HG03039 (cell line): ENCODE measurements around the gene ZSWIM3.
"Not testable (repeated sequence)": the region's sequence is repeated elsewhere in the genome, so short reads cannot be mapped to it uniquely, and the experiment has no call there.

Experiments
- ATAC-seq: cut with Tn5 transposase; IDR thresholded peaks from one replicate; pipeline ENCODE4 v1.9.1; 2021; ENCODE audit warnings: mild to moderate bottlenecking, moderate library complexity; ENCODE audit not compliant: unreplicated experiment

The ZSWIM3 gene

DNA sequence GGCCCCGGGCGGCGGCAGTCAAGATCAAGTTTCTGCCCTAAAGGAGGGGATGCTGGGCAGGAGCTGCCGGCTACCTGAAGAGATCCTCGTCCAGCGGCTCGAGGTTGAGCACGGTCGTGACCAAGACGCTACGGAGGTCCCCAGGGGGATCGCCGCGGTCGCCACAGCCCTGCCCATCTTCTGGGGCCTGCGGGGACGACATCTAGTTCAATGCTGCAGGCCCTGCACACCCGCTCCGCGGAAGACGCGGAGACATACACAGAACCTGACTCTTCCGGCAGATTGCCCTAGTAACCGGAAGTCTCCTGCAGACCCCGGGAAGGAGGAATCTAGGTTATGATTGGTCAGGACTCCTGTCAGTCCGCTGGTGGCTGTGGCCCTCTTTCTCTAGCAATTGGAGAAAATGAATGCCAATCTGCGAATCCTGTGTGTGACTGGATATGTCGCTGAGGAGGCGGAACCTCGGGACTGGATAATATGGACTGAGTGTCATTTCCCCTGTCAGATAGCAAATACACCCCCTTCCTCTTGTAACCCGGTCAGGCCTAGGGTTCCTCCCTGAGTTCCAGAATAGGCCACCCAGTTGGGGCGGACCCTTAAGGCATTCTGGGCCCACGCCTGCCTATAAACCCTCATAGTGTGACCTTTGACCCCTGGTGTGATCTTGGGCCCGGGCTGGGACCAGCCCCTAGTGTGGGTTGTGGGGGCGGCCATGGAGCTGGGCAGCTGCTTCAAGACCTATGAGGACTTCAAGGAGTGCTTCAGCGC lies at the start of gene ZSWIM3, which contains the start of gene ACOT8:
TSS of gene ZSWIM3 (plus strand) at position 501 of the 768 bp plus-strand sequence. CDS start at position 713, 212 bp downstream.
TSS of gene ACOT8 (minus strand) at position 279 of the 768 bp plus-strand sequence. CDS start at position 202, 77 bp downstream.
- peak; percentile 95 for ATAC-seq

DNA sequence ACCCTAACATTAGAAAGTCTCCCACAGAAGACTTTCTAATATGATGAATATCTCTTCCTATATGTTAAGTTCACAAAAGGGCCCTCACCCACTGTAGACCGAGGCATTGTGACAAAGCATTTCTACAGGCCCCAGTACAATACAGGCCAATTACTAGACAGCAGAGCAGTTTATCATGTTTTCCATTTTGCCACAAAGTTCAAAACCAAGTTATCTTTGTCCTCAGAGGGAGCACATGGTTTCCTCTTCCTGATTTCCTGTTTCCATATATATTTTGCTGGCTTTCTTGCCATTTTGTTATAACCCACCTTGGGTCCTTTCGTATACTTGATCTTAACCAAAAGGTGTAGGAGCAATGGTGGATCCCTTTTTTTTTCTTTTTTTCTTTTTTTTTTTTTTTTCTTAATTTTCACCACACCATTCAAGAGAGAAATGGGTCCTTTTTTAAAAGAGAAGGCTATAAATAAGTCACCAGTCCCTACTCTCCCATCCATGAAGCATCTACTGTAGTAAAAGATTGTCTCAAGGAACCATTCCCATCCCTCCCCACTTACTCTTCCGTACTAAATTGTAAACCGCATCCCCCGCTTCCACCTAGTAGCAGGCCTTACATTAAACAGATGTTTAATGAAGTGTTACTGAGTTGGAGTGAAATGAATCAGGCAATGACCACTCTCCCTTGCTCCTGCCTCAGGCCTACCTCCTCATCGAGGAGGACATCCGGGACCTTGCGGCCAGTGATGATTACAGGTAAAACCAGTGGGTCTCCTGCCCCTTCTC lies 47.0 kb upstream of the ZSWIM3 start:
- ATAC-seq: no peak

DNA sequence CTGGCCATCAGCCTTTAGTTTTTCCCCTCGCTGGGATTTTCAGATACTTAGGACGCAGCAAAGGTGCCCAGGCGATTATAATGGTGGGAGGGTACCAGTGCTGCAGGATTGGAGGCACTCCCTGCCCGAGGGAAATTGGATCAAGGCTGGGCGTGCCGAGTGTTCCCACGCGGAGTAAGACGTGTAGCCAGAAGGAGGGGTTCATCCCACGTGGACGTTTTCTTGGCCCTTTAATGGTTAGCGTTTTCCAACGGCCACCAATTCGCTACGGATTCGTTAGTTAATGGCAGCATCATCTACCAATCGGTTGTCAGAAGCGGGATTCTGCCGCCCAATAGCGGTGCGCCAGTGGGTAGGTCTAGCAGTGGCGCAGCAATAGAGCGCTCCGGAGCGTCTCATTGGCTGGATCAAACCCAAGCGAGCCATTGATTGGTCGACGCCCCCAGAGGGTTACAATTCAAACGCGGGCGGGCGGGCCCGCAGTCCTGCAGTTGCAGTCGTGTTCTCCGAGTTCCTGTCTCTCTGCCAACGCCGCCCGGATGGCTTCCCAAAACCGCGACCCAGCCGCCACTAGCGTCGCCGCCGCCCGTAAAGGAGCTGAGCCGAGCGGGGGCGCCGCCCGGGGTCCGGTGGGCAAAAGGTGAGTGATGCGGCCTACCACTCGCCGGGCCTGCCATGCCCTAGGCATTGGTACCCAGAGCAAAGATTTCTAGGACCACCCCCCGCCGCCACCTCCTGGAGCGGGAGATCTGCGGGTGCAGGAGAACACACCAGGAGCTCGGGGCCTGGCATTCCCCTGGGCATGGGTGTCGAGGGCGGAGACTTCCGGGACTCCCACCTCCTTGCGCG lies 45.0 kb upstream of the ZSWIM3 start, which contains the start of gene UBE2C:
TSS of gene UBE2C (plus strand) at position 488 of the 849 bp plus-strand sequence. CDS start at position 540, 52 bp downstream.
- ATAC-seq: peak; percentile 98

DNA sequence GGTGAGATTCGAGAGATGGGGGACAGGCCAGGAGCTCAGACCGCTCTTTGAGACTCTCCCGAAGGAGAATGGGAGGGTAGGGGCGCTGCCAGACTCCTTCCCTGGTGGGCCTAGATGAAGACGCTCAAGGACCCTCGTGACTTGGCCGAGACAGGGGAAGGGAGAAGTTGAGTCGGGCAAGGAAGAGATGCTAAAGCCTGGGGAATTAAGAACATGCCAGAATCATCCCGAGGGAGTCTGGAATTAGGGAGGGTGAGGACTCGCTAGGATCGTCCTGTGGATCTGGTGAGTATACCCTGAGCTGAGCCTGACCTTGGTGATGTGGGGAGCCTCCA lies 44.4 kb upstream of the ZSWIM3 start:
- no peak for ATAC-seq

DNA sequence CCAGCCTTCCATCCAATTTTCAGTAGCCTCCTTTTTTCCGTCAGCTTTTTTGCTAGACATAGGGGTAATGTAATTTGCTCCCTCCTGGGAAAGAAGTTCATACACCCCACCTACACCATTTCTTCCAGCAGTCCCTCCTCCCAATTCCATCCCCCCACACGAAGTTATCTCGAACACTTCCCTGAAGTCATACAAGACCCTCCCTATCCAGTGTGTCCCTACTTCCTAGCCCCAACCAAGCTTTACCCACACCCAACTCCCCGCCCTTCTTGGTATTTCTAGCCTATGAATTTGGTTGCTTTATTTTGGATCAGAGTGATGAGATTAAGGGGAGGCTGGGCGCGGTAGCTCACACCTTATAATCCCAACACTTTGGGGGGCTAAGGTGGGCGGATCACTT lies 43.9 kb upstream of the ZSWIM3 start:
- ATAC-seq: no peak

DNA sequence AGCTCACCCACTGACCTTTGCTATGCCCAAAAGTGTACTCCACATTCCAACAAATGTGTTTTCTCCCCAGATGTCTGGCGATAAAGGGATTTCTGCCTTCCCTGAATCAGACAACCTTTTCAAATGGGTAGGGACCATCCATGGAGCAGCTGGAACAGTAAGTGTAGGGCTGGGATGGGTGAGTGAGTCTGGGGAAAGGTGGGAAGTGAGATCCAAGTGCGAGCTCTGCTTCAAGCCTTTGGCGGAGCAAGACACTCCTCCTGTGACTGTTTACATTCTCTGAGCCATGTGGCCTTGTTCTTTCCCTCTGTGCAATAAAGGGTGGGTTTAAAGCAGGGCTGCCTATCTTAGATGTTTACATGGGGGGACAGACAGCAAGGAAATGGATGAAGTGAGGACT lies 43.1 kb upstream of the ZSWIM3 start:
- ATAC-seq: no peak

DNA sequence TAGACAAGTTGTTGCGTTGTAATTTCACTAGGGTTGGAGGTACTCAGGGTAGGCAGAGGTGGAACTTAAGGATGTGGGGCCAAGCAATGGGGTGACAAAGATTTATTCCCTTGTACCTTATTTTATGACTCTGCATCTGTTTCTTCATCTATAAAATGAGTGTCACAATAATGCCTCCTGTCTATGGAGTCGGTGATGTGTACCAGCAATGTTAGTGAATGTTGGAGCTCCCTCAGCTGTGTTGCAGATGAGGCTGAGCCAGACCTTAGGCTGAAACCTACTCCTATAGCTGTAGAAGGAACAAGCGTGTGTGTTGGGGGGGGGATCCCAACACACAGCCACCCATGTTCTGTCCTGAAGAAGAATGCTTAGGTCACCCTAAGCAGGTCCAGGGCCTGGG lies 40.5 kb upstream of the ZSWIM3 start:
- ATAC-seq: no peak

DNA sequence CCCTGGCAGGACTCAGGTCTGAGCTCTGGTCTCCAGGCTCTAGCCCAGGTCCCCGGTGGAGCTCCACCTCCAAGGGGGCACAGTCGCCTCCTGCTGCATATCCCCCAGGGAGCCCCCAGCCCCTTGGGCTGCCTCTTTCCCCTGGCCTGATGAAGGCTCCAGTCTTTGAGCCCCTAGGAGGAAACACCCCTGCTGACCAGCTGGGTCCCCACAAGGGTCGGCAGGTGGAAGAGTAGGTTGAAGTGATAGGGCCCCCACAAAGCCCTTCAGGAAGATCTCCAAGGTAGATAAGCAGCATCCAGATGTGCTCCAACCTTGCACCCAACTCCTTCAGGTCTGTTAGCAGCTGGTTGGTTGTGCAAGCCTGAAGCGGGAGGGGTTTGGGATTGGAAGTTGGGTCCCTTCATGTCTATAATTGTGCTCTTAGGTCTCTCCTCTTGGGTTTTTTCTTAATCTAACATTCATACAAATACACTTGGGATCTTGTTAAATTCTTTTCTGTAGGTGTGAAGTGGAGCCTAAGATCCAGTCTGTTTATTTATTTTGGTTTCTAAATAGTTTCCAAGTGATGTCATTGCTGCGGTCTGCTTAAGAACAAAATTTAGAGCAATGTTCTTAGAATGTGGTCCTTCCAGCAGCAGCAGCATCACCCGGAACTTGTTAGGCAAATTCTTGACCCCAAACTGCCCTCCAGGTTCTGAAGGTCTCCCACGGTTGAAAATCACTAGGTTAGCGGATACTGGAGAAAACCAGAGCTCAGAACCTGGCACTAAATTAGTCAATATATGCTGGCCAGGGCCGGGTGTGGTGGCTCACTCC lies 39.8 kb upstream of the ZSWIM3 start:
- no peak for ATAC-seq

DNA sequence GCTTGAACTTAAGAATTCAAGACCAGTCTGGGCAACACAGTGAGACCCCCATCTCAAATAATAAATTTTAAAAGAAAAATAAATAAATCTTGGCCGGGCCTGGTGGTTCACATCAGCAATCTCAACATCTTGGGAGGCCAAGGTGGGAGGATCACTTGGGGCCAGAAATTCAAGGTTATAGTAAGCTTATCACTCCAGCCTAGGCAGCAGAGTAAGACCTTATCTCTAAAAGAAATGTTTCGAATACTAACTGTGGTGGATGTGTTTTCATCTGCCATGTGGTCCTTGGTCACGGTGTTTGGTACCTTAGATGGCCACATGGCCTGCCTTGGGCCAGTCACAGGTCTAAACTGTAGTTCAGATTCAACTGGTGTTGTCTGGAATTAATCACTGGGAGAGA lies 39.2 kb upstream of the ZSWIM3 start:
- no peak for ATAC-seq

DNA sequence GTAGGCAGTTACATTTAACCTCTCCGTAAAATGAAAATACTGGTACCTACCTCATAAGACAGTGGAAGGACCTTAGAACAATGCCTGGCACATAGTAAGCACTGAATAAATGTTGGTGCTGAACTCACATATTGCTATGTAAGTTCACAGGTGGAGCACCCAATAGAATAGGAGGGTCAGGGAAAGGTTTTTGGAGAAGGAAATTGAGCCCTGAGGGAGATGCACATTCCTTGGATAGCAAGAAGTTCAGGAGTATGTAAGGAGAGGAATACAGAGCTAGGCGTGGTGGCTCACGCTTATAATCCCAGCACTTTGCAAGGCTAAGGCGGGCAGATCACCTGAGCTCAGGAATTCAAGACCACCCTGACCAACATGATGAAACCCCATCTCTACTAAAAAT lies 37.9 kb upstream of the ZSWIM3 start:
- ATAC-seq: no peak

DNA sequence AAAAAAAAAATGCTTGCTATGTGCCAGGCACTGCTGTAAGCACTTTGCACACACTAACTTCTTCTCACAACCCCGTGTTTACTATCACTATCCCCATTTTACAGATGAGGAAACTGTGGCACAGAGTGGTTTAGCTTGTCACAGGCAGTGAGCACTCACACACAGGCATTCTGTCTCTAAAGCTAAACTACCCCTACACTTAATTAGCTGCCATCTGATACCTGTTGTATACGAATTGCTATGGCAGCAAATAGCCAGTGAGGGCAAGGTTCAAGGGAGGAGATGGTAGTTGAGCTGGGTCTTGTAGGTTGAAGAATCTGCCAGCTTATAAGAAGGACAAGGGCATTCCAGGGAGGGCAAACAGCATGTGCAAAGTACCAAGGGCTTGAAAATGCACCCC lies 35.5 kb upstream of the ZSWIM3 start:
- no peak for ATAC-seq

DNA sequence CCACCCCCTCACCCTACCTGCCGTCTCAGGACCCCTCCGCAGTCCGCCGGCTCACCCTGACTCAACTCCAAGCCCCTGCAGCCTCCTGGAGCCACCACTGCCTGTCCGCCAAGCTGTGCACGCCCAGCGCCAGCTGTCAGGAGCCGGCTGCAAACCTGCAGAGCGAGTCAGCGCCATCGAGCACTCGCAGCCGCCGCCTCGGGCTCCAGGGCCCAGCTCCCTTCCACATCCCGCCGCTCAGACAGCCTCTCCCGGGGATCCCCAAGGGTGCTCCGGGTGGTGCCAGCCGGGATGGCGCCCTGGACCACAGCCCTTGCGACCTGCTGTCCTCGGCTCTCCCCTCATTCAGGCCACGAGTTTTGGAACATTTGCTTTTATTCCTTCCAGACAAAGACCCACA lies 34.6 kb upstream of the ZSWIM3 start:
- no peak for ATAC-seq

DNA sequence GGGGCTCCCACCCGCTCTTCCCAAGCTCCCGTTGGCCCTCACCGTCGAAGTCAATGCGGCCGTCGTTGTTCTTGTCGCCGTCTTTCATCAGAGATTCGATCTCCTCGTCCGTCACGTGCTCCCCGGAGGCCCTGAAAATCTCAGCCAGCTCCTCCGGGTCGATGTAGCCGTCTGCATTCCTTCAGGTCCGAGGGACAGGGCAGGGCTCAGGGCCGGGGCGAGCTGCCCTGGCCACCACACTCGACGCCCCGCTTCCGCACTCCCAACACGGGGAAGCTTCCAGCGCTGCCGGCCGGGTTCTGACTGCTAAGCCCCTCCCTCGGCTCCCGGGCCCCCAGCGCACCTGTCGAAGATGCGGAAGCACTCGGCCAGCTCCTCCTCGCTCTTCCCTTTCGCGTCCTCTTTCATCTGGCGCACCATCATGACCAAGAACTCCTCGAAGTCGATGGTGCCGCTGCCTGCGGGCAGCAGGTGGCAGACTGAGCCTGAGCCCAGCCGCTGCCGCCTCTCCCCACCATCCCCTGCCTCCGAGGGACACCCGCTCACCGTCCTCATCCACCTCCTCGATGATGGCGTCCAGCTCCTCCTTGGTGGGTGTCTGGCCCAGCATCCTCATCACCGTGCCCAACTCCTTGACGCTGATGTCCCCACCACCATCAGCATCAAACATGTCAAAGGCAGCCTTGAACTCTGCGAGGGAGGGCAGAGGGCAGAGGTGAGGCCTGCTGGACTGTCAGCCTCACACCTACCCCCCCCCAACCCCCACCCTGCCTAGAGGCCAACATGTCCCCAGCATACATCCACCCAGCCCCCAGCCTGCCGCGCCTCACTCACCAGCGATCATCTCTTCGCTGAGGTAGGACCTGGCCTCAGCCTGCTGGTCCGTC lies 33.2 kb upstream of the ZSWIM3 start:
- ATAC-seq: no peak

DNA sequence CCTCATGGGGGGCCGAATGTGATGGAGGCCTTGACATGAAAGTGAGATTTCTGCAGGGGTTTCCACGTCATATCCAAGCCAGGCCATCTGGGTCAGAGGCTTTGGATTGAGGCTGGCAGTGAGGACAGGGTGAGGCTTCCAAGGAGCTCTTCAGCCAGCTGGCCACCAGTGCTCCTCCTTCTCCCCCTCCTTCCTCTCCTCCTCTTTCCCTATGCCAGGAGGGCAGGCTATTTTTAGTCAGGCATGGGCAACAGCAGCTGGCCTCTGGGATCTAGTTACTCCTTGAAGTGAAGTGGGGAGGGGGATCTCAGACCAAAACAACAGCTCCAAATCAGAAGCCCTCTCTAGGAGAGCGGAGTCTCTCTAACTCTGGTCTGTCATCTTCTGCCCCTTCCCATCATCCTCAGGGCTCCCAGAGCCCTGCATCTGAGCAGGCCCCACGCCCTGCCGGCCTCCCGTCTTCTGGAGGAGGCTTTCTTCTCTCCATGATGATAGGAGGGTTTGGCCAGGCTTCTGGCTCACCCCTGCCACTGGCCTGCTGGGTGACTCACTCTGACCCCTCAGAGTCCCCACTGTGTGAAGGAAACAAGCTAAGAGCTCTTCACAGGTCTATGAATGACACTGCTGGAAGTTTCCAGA lies 30.9 kb upstream of the ZSWIM3 start:
- no peak for ATAC-seq

DNA sequence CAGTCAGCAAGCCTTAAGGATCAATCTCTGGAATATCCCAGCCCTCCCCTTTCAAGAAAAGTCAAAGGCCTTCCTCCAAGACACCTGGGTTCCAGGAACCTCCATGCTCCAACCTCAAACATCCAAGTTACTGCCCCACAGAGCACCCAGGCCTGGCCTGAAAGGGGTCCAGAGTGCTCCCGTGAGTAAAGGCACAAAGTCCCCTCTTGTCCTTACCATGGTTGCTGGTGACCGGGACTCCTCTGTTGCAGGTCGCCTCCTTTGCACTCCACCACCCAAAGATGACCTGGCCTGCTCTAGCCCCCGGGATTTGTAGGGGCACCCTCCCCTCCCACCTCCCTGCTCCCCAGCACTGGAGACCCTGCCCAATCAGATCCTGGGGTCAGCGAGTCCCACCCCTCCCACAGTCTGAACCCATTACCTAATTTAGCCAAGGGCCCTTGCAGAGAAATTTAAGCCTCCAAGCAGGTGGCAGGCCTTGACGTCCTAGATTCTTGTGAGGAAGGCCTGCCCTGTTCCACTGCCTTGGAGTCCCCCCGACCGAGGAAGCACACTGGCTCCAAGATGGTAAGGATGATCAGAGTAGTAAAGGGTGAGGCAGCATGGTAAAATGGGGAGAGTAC lies 30.3 kb upstream of the ZSWIM3 start, which contains the start of gene TNNC2:
TSS of gene TNNC2 (minus strand) at position 283 of the 623 bp plus-strand sequence. CDS start at position 219, 64 bp downstream.
- ATAC-seq: no peak

DNA sequence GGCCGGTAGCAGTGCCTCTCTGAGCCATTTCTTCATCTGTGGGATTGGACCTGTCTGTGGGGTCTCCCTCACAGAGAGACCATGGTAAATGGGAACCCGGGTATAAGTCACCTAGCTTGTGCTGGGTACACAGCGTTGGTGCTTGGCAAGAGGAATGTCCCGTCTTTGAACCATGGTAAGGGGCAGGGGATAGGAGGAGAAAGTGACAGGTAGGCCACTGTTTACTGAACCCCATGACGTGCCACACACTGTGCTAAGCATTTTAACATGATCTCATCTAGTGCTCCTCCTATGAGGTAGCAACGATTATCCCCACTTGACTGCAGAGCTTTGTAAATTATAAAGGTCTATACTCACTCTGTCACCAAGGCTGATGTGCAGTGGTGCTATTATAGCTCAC lies 29.7 kb upstream of the ZSWIM3 start:
- ATAC-seq: no peak

DNA sequence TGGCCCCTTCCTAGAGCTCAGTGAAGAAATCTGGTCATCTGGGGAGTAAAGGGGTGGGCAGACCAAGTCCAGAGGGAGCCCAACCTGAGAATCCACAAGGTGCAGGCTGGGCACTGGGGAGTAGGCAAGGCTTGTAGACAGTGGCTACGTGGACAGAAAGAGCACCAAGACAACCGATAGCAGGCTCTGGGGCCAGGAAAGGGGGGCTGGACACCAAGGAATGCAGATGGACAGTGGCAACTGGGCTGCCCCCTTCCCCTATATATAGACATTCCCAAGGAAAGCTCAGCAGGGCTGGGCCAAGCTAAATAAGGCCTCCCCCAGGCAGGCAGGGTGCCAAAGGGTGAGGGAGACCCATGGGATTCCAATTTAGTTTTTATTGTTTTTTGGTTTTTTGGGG lies 28.8 kb upstream of the ZSWIM3 start:
- ATAC-seq: no peak

DNA sequence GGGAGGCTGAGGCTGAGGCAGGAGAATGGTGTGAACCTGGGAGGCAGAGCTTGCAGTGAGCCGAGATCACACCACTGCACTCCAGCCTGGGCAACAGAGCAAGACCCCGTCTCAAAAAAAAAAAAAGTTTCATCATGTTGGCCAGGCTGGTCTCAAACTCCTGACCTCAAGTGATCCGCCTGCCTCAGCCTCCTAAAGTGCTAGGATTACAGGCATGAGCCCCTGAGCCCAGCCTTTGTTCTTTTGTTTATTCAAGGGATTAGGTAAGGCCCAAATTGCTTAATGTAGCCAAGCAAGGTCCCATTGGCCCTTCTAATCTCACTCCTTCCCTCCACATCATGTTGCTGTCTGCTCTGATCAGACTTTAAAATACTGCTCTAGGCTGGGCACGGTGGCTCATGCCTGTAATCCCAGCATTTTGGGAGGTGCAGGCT lies 27.7 kb upstream of the ZSWIM3 start:
- ATAC-seq: not testable (repeated sequence)
